Breast epithelium (tissue), 3 donors: Measurements from ENCODE around the gene SERP2.

Experiments
- CTCF ChIP-seq, 3 donors: fragments of 450-650 bp; IDR thresholded peaks; one replicate each; pipeline ENCODE4 v1.5.1; 2016 to 2017; ENCODE audit warnings: antibody characterized with exemption in 3 of 3, mild to moderate bottlenecking in 3 of 3, moderate library complexity in 3 of 3
- POLR2A ChIP-seq: fragments of 450-650 bp; IDR thresholded peaks from one replicate; pipeline ENCODE4 v1.6.1; 2016; ENCODE audit warnings: antibody characterized with exemption, mild to moderate bottlenecking, moderate library complexity

GRCh38 chr13:44336934-44337333 is 36.7 kb upstream of the SERP2 start:
- no peak for TF ChIP-seq CTCF (IDR thresholded peaks at IDR 0.05)
- no peak for TF ChIP-seq POLR2A
